ENCODE measurements around the gene RABL3.

DNA sequence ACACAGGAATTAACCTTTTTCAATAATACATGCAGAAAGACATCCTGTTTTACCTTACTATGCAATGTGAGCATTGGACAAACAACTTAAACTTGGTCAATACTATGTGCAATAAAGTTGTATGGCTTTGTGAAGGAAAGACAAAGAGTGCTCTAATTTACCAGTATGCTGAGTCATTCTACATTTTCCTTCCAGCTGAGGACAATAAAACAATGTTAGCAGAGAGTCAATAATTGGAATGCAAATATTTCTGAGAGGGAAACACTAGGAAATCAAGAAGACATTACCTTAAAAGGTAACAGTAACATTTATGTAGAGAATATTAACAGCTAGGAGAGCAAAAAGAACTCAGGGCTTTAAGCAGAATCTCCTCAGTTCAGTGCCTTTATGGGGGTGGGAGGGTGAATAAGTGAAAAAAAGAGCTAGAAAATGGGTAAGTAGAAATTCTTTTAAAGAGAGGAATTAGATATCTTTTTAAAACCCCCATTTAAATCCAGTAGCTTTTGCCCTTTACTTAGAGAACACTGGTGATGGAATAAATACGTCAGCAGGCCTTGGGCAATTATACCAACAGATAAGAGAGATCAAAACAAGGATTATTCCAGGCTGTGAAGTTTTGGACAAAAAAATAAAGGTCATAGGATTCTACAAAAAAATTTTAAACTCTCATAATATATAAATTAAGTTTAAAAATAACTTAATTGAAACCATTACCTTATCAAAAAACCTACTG, 48.7 kb downstream of the RABL3 start:
- TF ChIP-seq POLR2A (IDR thresholded peaks at IDR 0.05), result no peak
- TF ChIP-seq, protein P1, sequence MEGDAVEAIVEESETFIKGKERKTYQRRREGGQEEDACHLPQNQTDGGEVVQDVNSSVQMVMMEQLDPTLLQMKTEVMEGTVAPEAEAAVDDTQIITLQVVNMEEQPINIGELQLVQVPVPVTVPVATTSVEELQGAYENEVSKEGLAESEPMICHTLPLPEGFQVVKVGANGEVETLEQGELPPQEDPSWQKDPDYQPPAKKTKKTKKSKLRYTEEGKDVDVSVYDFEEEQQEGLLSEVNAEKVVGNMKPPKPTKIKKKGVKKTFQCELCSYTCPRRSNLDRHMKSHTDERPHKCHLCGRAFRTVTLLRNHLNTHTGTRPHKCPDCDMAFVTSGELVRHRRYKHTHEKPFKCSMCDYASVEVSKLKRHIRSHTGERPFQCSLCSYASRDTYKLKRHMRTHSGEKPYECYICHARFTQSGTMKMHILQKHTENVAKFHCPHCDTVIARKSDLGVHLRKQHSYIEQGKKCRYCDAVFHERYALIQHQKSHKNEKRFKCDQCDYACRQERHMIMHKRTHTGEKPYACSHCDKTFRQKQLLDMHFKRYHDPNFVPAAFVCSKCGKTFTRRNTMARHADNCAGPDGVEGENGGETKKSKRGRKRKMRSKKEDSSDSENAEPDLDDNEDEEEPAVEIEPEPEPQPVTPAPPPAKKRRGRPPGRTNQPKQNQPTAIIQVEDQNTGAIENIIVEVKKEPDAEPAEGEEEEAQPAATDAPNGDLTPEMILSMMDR (IDR thresholded peaks at IDR 0.05), result no peak
